ENCODE results near the gene SPNS2. TPM values are rescaled to one million over a fixed set of nuclear protein-coding genes. Genes with fewer than 3 reads are reported as not detected.

SPNS2 gene
- total and polyA plus RNA-seq, 3 donors from 2014 or later, result 6.7 to 11.5 (median 8.0) TPM

DNA sequence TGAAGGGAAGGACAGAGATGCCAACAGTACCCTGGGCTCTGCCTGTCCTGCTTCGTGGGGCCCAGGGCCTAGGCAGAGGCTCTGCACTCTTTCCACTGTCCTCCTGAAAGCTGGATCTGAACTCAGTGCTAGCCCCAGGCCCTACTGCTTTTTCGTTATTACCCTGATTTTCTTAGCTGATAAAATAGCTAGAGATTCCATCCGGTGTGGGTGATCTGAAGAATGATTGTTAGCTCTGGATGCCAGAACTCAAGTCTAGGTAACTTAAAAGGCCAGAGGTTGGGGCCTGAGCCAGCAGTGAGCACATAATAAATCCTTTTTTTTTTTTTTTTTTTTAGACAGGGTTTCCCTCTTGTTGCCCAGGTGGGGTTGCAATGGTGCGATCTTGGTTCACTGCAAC, 58.3 kb downstream of the SPNS2 start:
- H3K36me3 ChIP-seq (ENCODE audit: low read depth, missing control alignments), result no peaks in the 10 kb centered on the region
- H3K4me3 ChIP-seq, result no peak overlapping the region
- DNase-seq, result no peak
- intact Hi-C loops (cut with DNase I; ENCODE audit: low total_unique reads), result no loop called here
- H3K27ac ChIP-seq, result no peak overlapping the region
- H3K9me3 ChIP-seq, result no peaks in the 10 kb centered on the region
- no peaks in the 10 kb centered on the region for H3K27me3 ChIP-seq
- TF ChIP-seq, protein P1, sequence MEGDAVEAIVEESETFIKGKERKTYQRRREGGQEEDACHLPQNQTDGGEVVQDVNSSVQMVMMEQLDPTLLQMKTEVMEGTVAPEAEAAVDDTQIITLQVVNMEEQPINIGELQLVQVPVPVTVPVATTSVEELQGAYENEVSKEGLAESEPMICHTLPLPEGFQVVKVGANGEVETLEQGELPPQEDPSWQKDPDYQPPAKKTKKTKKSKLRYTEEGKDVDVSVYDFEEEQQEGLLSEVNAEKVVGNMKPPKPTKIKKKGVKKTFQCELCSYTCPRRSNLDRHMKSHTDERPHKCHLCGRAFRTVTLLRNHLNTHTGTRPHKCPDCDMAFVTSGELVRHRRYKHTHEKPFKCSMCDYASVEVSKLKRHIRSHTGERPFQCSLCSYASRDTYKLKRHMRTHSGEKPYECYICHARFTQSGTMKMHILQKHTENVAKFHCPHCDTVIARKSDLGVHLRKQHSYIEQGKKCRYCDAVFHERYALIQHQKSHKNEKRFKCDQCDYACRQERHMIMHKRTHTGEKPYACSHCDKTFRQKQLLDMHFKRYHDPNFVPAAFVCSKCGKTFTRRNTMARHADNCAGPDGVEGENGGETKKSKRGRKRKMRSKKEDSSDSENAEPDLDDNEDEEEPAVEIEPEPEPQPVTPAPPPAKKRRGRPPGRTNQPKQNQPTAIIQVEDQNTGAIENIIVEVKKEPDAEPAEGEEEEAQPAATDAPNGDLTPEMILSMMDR (IDR thresholded peaks at IDR 0.05), result no peak
- no peak for TF ChIP-seq POLR2A (IDR thresholded peaks at IDR 0.05)
- WGBS, 2 donors, result 78 to 82% methylated on average over 4 of the region's 4 CpGs
- H3K4me1 ChIP-seq, result peaks cover 29% of the 10 kb centered on the region

DNA sequence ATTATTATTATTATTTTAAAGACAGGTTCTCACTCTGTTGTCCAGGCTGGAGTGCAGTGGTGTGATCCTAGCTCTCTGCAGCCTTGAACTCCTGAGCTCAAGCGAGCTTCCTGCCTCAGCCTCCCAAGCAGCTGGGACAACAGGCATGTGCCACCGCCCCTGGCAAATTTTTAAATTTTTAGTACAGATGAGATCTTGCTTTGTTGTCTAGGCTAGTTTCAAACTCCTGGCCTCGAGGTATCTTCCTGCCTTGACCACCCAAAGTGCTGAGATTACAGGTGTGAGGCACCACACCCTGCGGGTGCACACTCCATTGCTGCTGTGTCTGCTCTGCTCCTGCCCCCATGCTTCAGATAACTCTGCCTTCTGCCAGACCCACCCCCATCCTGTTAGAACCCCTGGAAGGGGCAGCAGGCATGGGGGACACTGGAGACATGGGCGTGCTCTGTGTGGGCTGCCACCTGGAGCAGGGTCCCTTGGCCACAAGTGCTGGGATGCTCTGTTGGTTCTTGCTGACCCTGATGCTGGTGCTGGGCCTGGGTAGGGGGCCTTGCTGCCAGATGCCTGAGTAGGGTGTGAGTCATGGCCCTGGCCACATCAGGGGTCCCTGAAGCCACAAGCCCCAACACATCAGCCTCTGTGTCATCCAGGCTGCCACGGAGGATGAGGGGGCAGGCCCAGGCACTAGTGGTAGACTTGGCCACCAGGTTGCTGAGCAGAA, 59.1 kb downstream of the SPNS2 start:
- WGBS, 2 donors, result 87 to 94% methylated on average over 4 to 6 of the region's 6 CpGs
- Histone ChIP-seq H3K4me3 (no peak overlapping the region), H3K27ac (no peak overlapping the region), H3K27me3 (no peaks in the 10 kb centered on the region), H3K4me1 (peaks cover 29% of the 10 kb centered on the region), H3K9me3 (no peaks in the 10 kb centered on the region), H3K36me3 (ENCODE audit: low read depth, missing control alignments) (no peaks in the 10 kb centered on the region)
- TF ChIP-seq POLR2A (IDR thresholded peaks at IDR 0.05), result no peak
- TF ChIP-seq, protein P1 (IDR thresholded peaks at IDR 0.05), result no peak
- no peak for DNase-seq
- intact Hi-C loops (cut with DNase I; ENCODE audit: low total_unique reads), result no loop called here

DNA sequence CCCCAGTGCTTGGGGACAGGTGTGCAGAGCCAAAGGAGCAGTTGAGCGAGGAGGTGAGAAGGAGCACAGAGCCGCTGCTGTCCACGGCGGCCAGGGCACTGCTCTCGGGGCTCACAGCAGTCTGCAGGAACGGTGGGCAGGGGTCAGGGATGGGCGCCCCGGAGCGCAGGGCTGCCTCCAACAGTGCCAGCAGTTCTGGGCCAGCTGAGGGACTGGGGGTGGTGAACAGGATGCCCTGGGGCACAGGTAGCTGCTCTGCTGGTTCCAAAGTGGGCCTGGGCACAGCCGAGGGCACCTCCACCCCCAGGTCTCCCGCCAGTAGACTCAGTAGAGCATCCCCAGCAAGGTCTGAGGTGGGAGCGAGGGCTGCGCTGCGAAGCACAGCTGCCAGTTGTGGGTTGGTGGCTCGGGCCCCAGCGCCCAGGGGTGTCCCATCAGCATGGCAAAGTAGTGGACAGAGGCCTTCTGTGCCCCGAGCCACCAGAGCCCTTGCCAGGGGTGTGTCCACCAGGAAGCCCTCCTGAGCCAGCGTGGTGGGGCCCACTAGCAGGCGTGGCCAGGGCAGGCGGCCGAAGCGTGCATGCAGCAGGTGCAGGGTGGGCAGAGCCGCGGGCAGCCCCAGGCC, 59.8 kb downstream of the SPNS2 start:
- Histone ChIP-seq H3K27ac (no peak overlapping the region), H3K27me3 (no peaks in the 10 kb centered on the region), H3K36me3 (ENCODE audit: low read depth, missing control alignments) (no peaks in the 10 kb centered on the region), H3K9me3 (no peaks in the 10 kb centered on the region), H3K4me1 (peaks cover 29% of the 10 kb centered on the region), H3K4me3 (no peak overlapping the region)
- no peak for DNase-seq
- no peak for TF ChIP-seq POLR2A (IDR thresholded peaks at IDR 0.05)
- TF ChIP-seq, protein P1 (IDR thresholded peaks at IDR 0.05), result no peak
- intact Hi-C loops (cut with DNase I; ENCODE audit: low total_unique reads), result no loop called here
- WGBS, 2 donors, result 75 to 92% methylated on average over 4 to 24 of the region's 24 CpGs

DNA sequence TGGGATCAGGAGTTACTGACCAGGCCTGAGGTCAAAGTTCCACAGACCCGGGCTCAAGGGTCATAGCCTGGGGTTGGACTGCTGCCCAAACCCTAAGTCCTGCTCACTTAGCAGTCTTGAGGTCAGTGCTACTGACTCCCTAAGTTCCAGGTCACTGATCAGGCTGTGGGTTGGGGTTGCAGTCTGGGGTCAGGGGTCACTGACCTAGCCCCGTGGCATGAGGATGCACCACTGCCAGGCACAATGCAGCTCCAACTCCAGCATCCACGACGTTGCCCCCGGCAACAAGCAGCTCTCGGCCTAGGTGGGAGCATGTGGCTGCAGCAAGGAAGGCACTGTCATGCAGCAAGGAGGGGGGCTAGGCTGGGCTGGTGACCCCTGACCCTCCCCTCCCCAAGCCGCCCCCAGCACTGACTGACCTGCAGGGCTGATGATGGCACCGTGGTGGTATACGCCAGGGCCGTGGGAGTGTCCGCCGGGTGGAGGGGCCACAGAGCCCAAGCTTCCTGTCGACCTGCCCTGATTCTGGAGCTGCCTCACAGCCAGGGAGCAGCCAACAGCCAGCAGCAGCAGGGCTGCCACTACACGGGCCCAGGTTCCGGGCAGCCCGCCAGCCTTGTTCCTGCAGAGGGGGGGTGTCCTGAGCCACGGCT, 60.6 kb downstream of the SPNS2 start:
- Histone ChIP-seq H3K4me3 (no peak overlapping the region), H3K36me3 (ENCODE audit: low read depth, missing control alignments) (no peaks in the 10 kb centered on the region), H3K27me3 (no peaks in the 10 kb centered on the region), H3K9me3 (no peaks in the 10 kb centered on the region), H3K27ac (no peak overlapping the region), H3K4me1 (peaks cover 24% of the 10 kb centered on the region)
- TF ChIP-seq, protein P1 (IDR thresholded peaks at IDR 0.05), result no peak
- TF ChIP-seq POLR2A (IDR thresholded peaks at IDR 0.05), result no peak
- WGBS, 2 donors, result 55 to 90% methylated on average over 2 to 17 of the region's 17 CpGs
- intact Hi-C loops (cut with DNase I; ENCODE audit: low total_unique reads), result no loop called here
- no peak for DNase-seq
